ENCODE measurements around the gene RSL24D1. TPM values are rescaled to one million over a fixed set of nuclear protein-coding genes. Genes with fewer than 3 reads are reported as not detected.

The RSL24D1 gene
- total RNA-seq, 2 experiments from 2014 or later: 183 to 194 TPM

DNA sequence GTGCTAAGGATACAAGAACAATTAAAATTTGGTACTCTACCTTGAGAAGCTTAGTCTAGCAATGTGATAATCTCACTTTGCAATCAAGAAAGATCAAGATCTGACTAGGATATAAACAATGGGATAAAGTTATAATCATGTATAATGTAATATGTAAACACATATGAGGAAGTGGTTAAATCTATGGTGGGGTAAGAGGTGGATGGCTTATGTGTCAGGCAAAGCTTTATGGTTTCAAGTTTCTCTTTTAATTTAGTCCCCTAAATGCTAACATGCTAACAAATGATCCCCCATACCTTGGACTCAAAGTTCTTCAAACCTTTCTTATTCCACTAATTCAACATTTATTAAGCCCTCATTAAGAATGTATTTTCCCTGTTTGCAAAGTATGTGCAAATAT lies 2.5 kb downstream of the RSL24D1 start:
- H3K4me1 Mint-ChIP-seq (ENCODE audit: low read depth): peaks cover 39% of the 10 kb centered on the region
- H3K27ac Mint-ChIP-seq: no peak overlapping the region
- H3K9me3 Mint-ChIP-seq: peaks cover 6% of the 10 kb centered on the region
- DNase-seq (no peak), ATAC-seq (no peak)
- ChIA-PET POLR2A (interaction anchor here (1.1 kb wide), 1 partner anchor 34 kb away, joined by 3 read pairs; no protein-coding TSS in a partner anchor), CTCF (no interaction called here)
- no peaks in the 10 kb centered on the region for H3K27me3 Mint-ChIP-seq
- intact Hi-C loops (cut with micrococcal nuclease): loop anchor here (10.0 kb wide), 1 partner anchor 211 kb away; the partner anchor contains the start of genes CCPG1 and PIERCE2
- H3K4me3 Mint-ChIP-seq: no peak overlapping the region
- H3K36me3 Mint-ChIP-seq (ENCODE audit: low read depth): peaks cover 38% of the 10 kb centered on the region
- TF ChIP-seq, protein P1, sequence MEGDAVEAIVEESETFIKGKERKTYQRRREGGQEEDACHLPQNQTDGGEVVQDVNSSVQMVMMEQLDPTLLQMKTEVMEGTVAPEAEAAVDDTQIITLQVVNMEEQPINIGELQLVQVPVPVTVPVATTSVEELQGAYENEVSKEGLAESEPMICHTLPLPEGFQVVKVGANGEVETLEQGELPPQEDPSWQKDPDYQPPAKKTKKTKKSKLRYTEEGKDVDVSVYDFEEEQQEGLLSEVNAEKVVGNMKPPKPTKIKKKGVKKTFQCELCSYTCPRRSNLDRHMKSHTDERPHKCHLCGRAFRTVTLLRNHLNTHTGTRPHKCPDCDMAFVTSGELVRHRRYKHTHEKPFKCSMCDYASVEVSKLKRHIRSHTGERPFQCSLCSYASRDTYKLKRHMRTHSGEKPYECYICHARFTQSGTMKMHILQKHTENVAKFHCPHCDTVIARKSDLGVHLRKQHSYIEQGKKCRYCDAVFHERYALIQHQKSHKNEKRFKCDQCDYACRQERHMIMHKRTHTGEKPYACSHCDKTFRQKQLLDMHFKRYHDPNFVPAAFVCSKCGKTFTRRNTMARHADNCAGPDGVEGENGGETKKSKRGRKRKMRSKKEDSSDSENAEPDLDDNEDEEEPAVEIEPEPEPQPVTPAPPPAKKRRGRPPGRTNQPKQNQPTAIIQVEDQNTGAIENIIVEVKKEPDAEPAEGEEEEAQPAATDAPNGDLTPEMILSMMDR (IDR thresholded peaks at IDR 0.05): no peak

DNA sequence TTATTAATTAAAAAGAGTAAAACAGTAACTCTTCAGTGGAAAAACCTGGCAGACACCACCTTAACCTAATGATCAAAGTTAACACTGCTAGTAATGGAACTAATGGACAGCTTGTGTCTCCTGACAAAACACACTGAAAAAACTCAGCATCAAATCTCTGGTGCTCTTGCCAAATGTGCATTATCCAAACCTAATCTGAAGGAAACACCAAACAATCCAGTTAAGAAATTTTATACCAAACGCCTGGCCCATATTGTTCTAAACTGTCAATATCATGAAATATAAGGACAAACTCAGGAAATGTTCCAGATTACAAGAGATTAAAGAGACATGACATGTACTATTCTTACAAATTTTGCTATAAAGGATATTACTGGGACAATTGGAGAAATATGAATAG lies 10.4 kb downstream of the RSL24D1 start:
- no peak overlapping the region for H3K27ac Mint-ChIP-seq

DNA sequence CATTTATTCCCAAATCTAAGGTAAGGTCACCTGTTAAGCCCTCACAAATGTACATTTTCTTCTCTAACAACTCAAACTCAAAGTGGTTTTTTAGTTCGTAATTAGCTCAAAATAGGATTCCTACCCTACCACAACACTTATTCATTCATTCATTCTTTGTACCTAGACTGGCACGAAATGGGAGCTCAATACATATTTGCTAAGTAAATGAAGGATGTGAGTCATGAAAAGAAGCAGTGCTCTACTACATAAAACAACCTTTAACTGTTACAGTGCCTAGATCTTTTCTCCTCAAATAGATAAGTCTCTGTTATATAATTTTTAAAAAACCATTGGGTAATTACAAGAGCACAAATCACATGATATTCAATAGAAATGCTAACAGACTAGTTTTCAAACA lies 13.1 kb downstream of the RSL24D1 start:
- DNase-seq (no peak), ATAC-seq (no peak)
- intact Hi-C loops (cut with micrococcal nuclease): no loop called here
- Mint-ChIP-seq H3K9me3 (no peaks in the 10 kb centered on the region), H3K4me1 (ENCODE audit: low read depth) (peaks cover 28% of the 10 kb centered on the region), H3K36me3 (ENCODE audit: low read depth) (peaks cover 51% of the 10 kb centered on the region), H3K4me3 (no peak overlapping the region), H3K27me3 (no peaks in the 10 kb centered on the region), H3K27ac (peak overlapping the region; percentile 7)
- TF ChIP-seq, protein P1 (IDR thresholded peaks at IDR 0.05): no peak
- ChIA-PET POLR2A (interaction anchor here (0.9 to 1.2 kb wide), 2 partner anchors 8 to 14 kb away, joined by 3 to 4 read pairs; no protein-coding TSS in a partner anchor), CTCF (interaction anchor here (0.7 to 1.2 kb wide), 2 partner anchors 8 to 17 kb away, joined by 3 read pairs; no protein-coding TSS in a partner anchor)

More for the DNA sequence above, 10.4 kb downstream of the RSL24D1 start:
- POLR2A ChIA-PET: interaction anchor here (0.9 kb wide), 1 partner anchor 10 kb away, joined by 3 read pairs; no protein-coding TSS in a partner anchor
- no peaks in the 10 kb centered on the region for H3K9me3 Mint-ChIP-seq
- H3K4me3 Mint-ChIP-seq: no peak overlapping the region
- intact Hi-C loops (cut with micrococcal nuclease): no loop called here
- ATAC-seq (no peak), DNase-seq (no peak)
- H3K36me3 Mint-ChIP-seq (ENCODE audit: low read depth): peaks cover 56% of the 10 kb centered on the region
- TF ChIP-seq, protein P1 (IDR thresholded peaks at IDR 0.05): no peak
- CTCF ChIA-PET: interaction anchor here (0.9 kb wide), 1 partner anchor 10 kb away, joined by 4 read pairs; the partner anchor contains the start of gene RSL24D1
- no peaks in the 10 kb centered on the region for H3K27me3 Mint-ChIP-seq
- peaks cover 44% of the 10 kb centered on the region for H3K4me1 Mint-ChIP-seq (ENCODE audit: low read depth)

DNA sequence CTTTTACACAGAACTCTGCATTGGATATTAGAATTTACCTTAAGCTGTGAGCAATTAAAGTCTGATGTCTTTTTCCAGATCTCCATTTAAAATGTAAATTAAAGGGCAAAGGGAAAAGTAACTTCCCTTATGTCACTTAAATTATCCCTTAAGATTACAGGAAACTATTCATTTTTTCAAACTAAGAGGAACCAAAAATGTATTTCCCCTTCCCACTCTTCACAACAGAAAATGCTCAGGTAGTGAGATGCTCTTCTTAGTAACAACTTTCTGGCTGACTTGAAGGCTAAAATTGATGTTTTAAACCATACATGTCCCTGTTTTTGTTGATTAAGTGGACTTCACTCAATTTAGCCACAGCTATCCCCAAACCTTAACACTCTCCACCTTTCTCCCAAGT lies 17.6 kb downstream of the RSL24D1 start:
- Mint-ChIP-seq H3K9me3 (no peaks in the 10 kb centered on the region), H3K36me3 (ENCODE audit: low read depth) (peaks cover 34% of the 10 kb centered on the region), H3K27me3 (no peaks in the 10 kb centered on the region), H3K4me1 (ENCODE audit: low read depth) (no peaks in the 10 kb centered on the region), H3K4me3 (no peak overlapping the region), H3K27ac (no peak overlapping the region)
- no peak for ATAC-seq
- ChIA-PET POLR2A (no interaction called here), CTCF (interaction anchor here (1.4 kb wide), 1 partner anchor 10 kb away, joined by 6 read pairs; no protein-coding TSS in a partner anchor)
- TF ChIP-seq, protein P1 (IDR thresholded peaks at IDR 0.05): no peak
- intact Hi-C loops (cut with micrococcal nuclease): no loop called here
- no peak for DNase-seq

DNA sequence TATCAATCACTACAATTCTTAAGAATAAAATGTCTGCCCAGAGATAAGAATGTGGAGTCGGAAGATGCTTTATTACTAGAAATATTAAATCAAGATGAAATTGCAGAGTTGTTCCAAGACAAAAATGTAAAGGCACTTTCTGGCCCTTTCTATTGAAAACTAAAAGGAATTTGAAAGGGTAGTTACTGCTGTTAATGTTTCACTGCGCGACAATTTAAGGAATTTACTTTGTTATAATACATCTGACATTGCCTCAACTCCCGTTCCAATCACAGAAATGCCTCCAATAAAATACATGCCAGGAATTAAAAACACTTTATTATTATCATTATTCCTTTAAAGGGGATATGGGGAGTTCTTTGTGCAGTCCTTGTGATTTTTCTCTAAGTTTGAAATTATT lies 26.4 kb downstream of the RSL24D1 start:
- TF ChIP-seq, protein P1 (IDR thresholded peaks at IDR 0.05): no peak
- Mint-ChIP-seq H3K4me3 (no peak overlapping the region), H3K27ac (no peak overlapping the region), H3K4me1 (ENCODE audit: low read depth) (no peaks in the 10 kb centered on the region), H3K9me3 (no peaks in the 10 kb centered on the region), H3K36me3 (ENCODE audit: low read depth) (no peaks in the 10 kb centered on the region), H3K27me3 (no peaks in the 10 kb centered on the region)
- no peak for DNase-seq
- POLR2A ChIA-PET: no interaction called here
- no peak for ATAC-seq
- intact Hi-C loops (cut with micrococcal nuclease): no loop called here
- CTCF ChIA-PET: no interaction called here

Measured in activated CD8-positive, alpha-beta T cell treated with anti-CD3 and anti-CD28 coated beads for 36 hours (primary cell).